ENCODE data around the gene ANO2.

- TF ChIP-seq, protein P1, sequence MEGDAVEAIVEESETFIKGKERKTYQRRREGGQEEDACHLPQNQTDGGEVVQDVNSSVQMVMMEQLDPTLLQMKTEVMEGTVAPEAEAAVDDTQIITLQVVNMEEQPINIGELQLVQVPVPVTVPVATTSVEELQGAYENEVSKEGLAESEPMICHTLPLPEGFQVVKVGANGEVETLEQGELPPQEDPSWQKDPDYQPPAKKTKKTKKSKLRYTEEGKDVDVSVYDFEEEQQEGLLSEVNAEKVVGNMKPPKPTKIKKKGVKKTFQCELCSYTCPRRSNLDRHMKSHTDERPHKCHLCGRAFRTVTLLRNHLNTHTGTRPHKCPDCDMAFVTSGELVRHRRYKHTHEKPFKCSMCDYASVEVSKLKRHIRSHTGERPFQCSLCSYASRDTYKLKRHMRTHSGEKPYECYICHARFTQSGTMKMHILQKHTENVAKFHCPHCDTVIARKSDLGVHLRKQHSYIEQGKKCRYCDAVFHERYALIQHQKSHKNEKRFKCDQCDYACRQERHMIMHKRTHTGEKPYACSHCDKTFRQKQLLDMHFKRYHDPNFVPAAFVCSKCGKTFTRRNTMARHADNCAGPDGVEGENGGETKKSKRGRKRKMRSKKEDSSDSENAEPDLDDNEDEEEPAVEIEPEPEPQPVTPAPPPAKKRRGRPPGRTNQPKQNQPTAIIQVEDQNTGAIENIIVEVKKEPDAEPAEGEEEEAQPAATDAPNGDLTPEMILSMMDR (IDR thresholded peaks at IDR 0.05) = no peak
- TF ChIP-seq POLR2A (IDR thresholded peaks at IDR 0.05) = no peak
These were observed 188.7 kb downstream of the ANO2 start for GRCh38 chr12:5756338-5756842.

Data from uterus (tissue), 2 donors.